Measurements from ENCODE around the gene NAPG.
A peak's percentile ranks its signal among the peaks of the same experiment; 100 is the strongest.

NAPG gene
- 32.8 to 63.9 (median 58.1) reads per million in 9 experiments for total RNA-seq

- H3K4me1 Mint-ChIP-seq (ENCODE audit: low read depth in 2 of 2), result peaks cover 32 to 50% of the 10 kb centered on the region in 2 donors
- peak within 1 kb of the TSS; percentile 94 to 95 for H3K4me3 Mint-ChIP-seq
- H3K9me3 Mint-ChIP-seq, result no peaks in the 10 kb centered on the region
- DNase-seq, result peak; percentile 82 to 85 (median 83)
- peak; percentile 86 for ATAC-seq (replicated peaks)
- H3K27ac Mint-ChIP-seq, result peak within 1 kb of the TSS; percentile 93 to 95
- peaks cover 24% of the 10 kb centered on the region for H3K36me3 Mint-ChIP-seq (ENCODE audit: insufficient read depth)
- peaks cover 6 to 9% of the 10 kb centered on the region in 2 donors for H3K27me3 Mint-ChIP-seq
Observed at GRCh38 chr18:10525697-10526560, at the start of gene NAPG. NAPG (plus strand) TSS chr18:10526027; CDS start chr18:10526103, 76 bp downstream.

GRCh38 chr18:10476338-10476791 lies 49.5 kb upstream of the NAPG start:
- DNase-seq (no peak), ATAC-seq (replicated peaks) (no peak)
- peaks cover 40 to 76% of the 10 kb centered on the region in 2 donors for H3K27me3 Mint-ChIP-seq
- no peaks in the 10 kb centered on the region for H3K36me3 Mint-ChIP-seq (ENCODE audit: insufficient read depth)
- no peaks in the 10 kb centered on the region for H3K9me3 Mint-ChIP-seq
- H3K4me3 Mint-ChIP-seq, result no peak overlapping the region
- H3K4me1 Mint-ChIP-seq (ENCODE audit: low read depth in 2 of 2), result no peaks in the 10 kb centered on the region
- H3K27ac Mint-ChIP-seq, result no peak overlapping the region

- DNase-seq (no peak), ATAC-seq (replicated peaks) (no peak)
- Mint-ChIP-seq H3K36me3 (ENCODE audit: insufficient read depth) (no peaks in the 10 kb centered on the region), H3K27me3 (peaks cover 40 to 67% of the 10 kb centered on the region in 2 donors), H3K9me3 (no peaks in the 10 kb centered on the region), H3K27ac (no peak overlapping the region), H3K4me1 (ENCODE audit: low read depth in 2 of 2) (no peaks in the 10 kb centered on the region), H3K4me3 (no peak overlapping the region)
Observed at GRCh38 chr18:10477121-10477862, 48.5 kb upstream of the NAPG start.

GRCh38 chr18:10477863-10478260 lies 48.0 kb upstream of the NAPG start:
- ATAC-seq (replicated peaks), result no peak
- peaks cover 40 to 67% of the 10 kb centered on the region in 2 donors for H3K27me3 Mint-ChIP-seq
- no peak overlapping the region for H3K4me3 Mint-ChIP-seq
- H3K9me3 Mint-ChIP-seq, result no peaks in the 10 kb centered on the region
- no peak for DNase-seq
- no peaks in the 10 kb centered on the region for H3K36me3 Mint-ChIP-seq (ENCODE audit: insufficient read depth)
- H3K27ac Mint-ChIP-seq, result no peak overlapping the region
- H3K4me1 Mint-ChIP-seq (ENCODE audit: low read depth in 2 of 2), result no peaks in the 10 kb centered on the region

GRCh38 chr18:10481831-10482230 lies 44.0 kb upstream of the NAPG start:
- no peak overlapping the region for H3K4me3 Mint-ChIP-seq
- ATAC-seq (replicated peaks) (no peak), DNase-seq (no peak)
- peaks cover 0 to 2% of the 10 kb centered on the region in 2 donors for H3K4me1 Mint-ChIP-seq (ENCODE audit: low read depth in 2 of 2)
- no peak overlapping the region for H3K27ac Mint-ChIP-seq
- H3K27me3 Mint-ChIP-seq, result peaks cover 12 to 45% of the 10 kb centered on the region in 2 donors
- no peaks in the 10 kb centered on the region for H3K9me3 Mint-ChIP-seq
- H3K36me3 Mint-ChIP-seq (ENCODE audit: insufficient read depth), result no peaks in the 10 kb centered on the region

GRCh38 chr18:10482363-10482984 lies 43.4 kb upstream of the NAPG start:
- Mint-ChIP-seq H3K27me3 (peaks cover 10 to 44% of the 10 kb centered on the region in 2 donors), H3K4me1 (ENCODE audit: low read depth in 2 of 2) (peaks cover 0 to 2% of the 10 kb centered on the region in 2 donors), H3K4me3 (no peak overlapping the region), H3K36me3 (ENCODE audit: insufficient read depth) (no peaks in the 10 kb centered on the region), H3K27ac (no peak overlapping the region), H3K9me3 (no peaks in the 10 kb centered on the region)
- ATAC-seq (replicated peaks) (no peak), DNase-seq (no peak)

- H3K9me3 Mint-ChIP-seq, result no peaks in the 10 kb centered on the region
- no peak overlapping the region for H3K27ac Mint-ChIP-seq
- peaks cover 0 to 2% of the 10 kb centered on the region in 2 donors for H3K4me1 Mint-ChIP-seq (ENCODE audit: low read depth in 2 of 2)
- peaks cover 10 to 40% of the 10 kb centered on the region in 2 donors for H3K27me3 Mint-ChIP-seq
- DNase-seq (no peak), ATAC-seq (replicated peaks) (no peak)
- no peak overlapping the region for H3K4me3 Mint-ChIP-seq
- H3K36me3 Mint-ChIP-seq (ENCODE audit: insufficient read depth), result no peaks in the 10 kb centered on the region
Observed at GRCh38 chr18:10482985-10483949, 42.6 kb upstream of the NAPG start.

GRCh38 chr18:10485475-10485874 lies 40.4 kb upstream of the NAPG start:
- H3K36me3 Mint-ChIP-seq (ENCODE audit: insufficient read depth), result no peaks in the 10 kb centered on the region
- H3K4me3 Mint-ChIP-seq, result no peak overlapping the region
- ATAC-seq (replicated peaks) (no peak), DNase-seq (no peak)
- H3K27ac Mint-ChIP-seq, result no peak overlapping the region
- H3K27me3 Mint-ChIP-seq, result peaks cover 8 to 26% of the 10 kb centered on the region in 2 donors
- no peaks in the 10 kb centered on the region for H3K9me3 Mint-ChIP-seq
- peaks cover 4 to 8% of the 10 kb centered on the region in 2 donors for H3K4me1 Mint-ChIP-seq (ENCODE audit: low read depth in 2 of 2)

GRCh38 chr18:10486362-10486761 lies 39.5 kb upstream of the NAPG start:
- Mint-ChIP-seq H3K9me3 (no peaks in the 10 kb centered on the region), H3K27me3 (peaks cover 8 to 26% of the 10 kb centered on the region in 2 donors), H3K36me3 (ENCODE audit: insufficient read depth) (no peaks in the 10 kb centered on the region), H3K27ac (no peak overlapping the region), H3K4me3 (no peak overlapping the region), H3K4me1 (ENCODE audit: low read depth in 2 of 2) (peaks cover 10 to 12% of the 10 kb centered on the region in 2 donors)
- DNase-seq (no peak), ATAC-seq (replicated peaks) (no peak)

- H3K27ac Mint-ChIP-seq, result no peak overlapping the region
- H3K4me1 Mint-ChIP-seq (ENCODE audit: low read depth in 2 of 2), result peaks cover 10 to 12% of the 10 kb centered on the region in 2 donors
- ATAC-seq (replicated peaks) (no peak), DNase-seq (no peak)
- no peaks in the 10 kb centered on the region for H3K36me3 Mint-ChIP-seq (ENCODE audit: insufficient read depth)
- no peaks in the 10 kb centered on the region for H3K9me3 Mint-ChIP-seq
- H3K4me3 Mint-ChIP-seq, result no peak overlapping the region
- H3K27me3 Mint-ChIP-seq, result peaks cover 8 to 26% of the 10 kb centered on the region in 2 donors
Observed at GRCh38 chr18:10487154-10487553, 38.7 kb upstream of the NAPG start.

- ATAC-seq (replicated peaks) (no peak), DNase-seq (no peak)
- H3K4me1 Mint-ChIP-seq (ENCODE audit: low read depth in 2 of 2), result peaks cover 10 to 12% of the 10 kb centered on the region in 2 donors
- no peak overlapping the region for H3K4me3 Mint-ChIP-seq
- H3K9me3 Mint-ChIP-seq, result no peaks in the 10 kb centered on the region
- no peaks in the 10 kb centered on the region for H3K36me3 Mint-ChIP-seq (ENCODE audit: insufficient read depth)
- peaks cover 8 to 26% of the 10 kb centered on the region in 2 donors for H3K27me3 Mint-ChIP-seq
- no peak overlapping the region for H3K27ac Mint-ChIP-seq
Observed at GRCh38 chr18:10488017-10488416, 37.8 kb upstream of the NAPG start.

- DNase-seq, result peak; percentile 32 to 40 (median 32)
- Mint-ChIP-seq H3K27me3 (peaks cover 13 to 20% of the 10 kb centered on the region in 2 donors), H3K4me3 (no peak overlapping the region), H3K27ac (peak overlapping the region; percentile 46 to 72), H3K36me3 (ENCODE audit: insufficient read depth) (no peaks in the 10 kb centered on the region), H3K9me3 (no peaks in the 10 kb centered on the region), H3K4me1 (ENCODE audit: low read depth in 2 of 2) (peaks cover 10% of the 10 kb centered on the region in 2 donors)
- peak; percentile 98 for ATAC-seq (replicated peaks)
Observed at GRCh38 chr18:10490401-10491165, 35.2 kb upstream of the NAPG start.
